MM.1S (cell line): ENCODE data around the gene LGALS3.

ENCODE experiments used
- EZH2 ChIP-seq: fragments of 300-600 bp; sonication (generic); optimal IDR thresholded peaks from 2 replicates; pipeline ENCODE3; 2017; ENCODE audit warnings: low read depth, mild to moderate bottlenecking, antibody characterized with exemption, low read length, mixed read lengths
- EZH2phosphoT487 ChIP-seq: fragments of 300-600 bp; sonication (generic); IDR thresholded peaks from 2 replicates; pipeline ENCODE4 v1.6.1; 2018; ENCODE audit warnings: antibody characterized with exemption, low read length
- TF ChIP-seq, protein P1 (sequence below): fragments of 300-600 bp; sonication (generic); IDR thresholded peaks from 2 replicates; pipeline ENCODE4 v1.5.1; 2016; ENCODE audit warnings: antibody characterized with exemption, low read length, mixed read lengths

DNA sequence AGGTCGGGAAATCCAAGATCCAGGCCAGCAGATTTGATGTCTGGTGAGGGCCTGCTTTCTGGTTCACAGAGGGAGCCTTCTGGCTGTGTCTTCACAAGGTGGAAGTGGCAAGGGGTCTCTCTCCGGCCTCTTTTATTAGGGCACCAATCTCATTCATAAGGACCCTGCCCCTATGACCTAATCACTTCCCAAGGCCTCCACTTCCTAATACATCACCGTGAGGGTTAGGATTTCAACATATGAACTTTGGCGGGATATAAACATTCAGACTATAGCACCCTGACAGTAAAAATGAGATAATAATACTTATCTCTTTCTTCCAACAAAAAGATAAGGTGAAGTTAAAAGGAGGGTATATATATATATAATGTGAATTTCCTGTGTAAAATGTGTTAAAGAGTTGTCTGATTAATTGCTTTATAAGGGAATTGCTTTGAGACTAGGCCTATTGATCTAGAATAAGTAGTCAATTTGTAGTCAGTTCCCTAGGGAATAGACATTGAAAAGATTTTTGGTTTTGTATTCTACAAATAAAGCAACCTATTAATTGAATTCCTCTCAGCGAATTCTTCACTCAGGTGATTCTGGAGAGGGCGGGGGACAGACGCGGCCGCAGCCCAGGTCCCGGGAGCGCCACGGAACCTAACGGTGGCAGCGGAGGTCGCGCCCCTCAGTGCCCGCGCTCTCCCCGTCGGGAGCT is 516 bp upstream of the LGALS3 start:
- TF ChIP-seq, protein P1, sequence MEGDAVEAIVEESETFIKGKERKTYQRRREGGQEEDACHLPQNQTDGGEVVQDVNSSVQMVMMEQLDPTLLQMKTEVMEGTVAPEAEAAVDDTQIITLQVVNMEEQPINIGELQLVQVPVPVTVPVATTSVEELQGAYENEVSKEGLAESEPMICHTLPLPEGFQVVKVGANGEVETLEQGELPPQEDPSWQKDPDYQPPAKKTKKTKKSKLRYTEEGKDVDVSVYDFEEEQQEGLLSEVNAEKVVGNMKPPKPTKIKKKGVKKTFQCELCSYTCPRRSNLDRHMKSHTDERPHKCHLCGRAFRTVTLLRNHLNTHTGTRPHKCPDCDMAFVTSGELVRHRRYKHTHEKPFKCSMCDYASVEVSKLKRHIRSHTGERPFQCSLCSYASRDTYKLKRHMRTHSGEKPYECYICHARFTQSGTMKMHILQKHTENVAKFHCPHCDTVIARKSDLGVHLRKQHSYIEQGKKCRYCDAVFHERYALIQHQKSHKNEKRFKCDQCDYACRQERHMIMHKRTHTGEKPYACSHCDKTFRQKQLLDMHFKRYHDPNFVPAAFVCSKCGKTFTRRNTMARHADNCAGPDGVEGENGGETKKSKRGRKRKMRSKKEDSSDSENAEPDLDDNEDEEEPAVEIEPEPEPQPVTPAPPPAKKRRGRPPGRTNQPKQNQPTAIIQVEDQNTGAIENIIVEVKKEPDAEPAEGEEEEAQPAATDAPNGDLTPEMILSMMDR: no peak
- no peak for TF ChIP-seq EZH2phosphoT487
- TF ChIP-seq EZH2: no peak
